Measurements from ENCODE around the gene SEZ6L.

Gene SEZ6L

GRCh38 chr22:26428515-26429457, 259.5 kb downstream of the SEZ6L start, which contains the start of gene ASPHD2:
Gene ASPHD2 (plus strand): TSS chr22:26429260. CDS start chr22:26433616, 4,356 bp downstream.
- H3K27ac ChIP-seq: peak within 1 kb of the TSS; percentile 86

GRCh38 chr22:26429458-26430286, 260.4 kb downstream of the SEZ6L start:
- peaks cover 23% of the 10 kb centered on the region for H4K20me1 ChIP-seq
- H3K4me1 ChIP-seq: peaks cover 42% of the 10 kb centered on the region
- H3K27ac ChIP-seq: peak overlapping the region; percentile 79
- H3K4me3 ChIP-seq: peak overlapping the region; percentile 88
- H3K9me3 ChIP-seq: no peaks in the 10 kb centered on the region
- H3K36me3 ChIP-seq: peaks cover 15% of the 10 kb centered on the region
- TF ChIP-seq Cebpa-rat (IDR thresholded peaks at IDR 0.05): no peak
- no peaks in the 10 kb centered on the region for H3K27me3 ChIP-seq
- H3K4me2 ChIP-seq: peak overlapping the region; percentile 96
- H3K9ac ChIP-seq: peak overlapping the region; percentile 84

More at GRCh38 chr22:26428515-26429457, 259.5 kb downstream of the SEZ6L start, which contains the start of gene ASPHD2:
- peaks cover 6% of the 10 kb centered on the region for H3K36me3 ChIP-seq
- H3K4me3 ChIP-seq: peak within 1 kb of the TSS; percentile 88
- H3K4me2 ChIP-seq: peak within 1 kb of the TSS; percentile 96
- H4K20me1 ChIP-seq: peaks cover 23% of the 10 kb centered on the region
- peaks cover 42% of the 10 kb centered on the region for H3K4me1 ChIP-seq
- TF ChIP-seq Cebpa-rat (IDR thresholded peaks at IDR 0.05): no peak
- H3K9me3 ChIP-seq: 0 out of 2 replicates have a peak, but pooled peaks cover under 1% of the 10 kb centered on the region
- H3K9ac ChIP-seq: peak within 1 kb of the TSS; percentile 87
- H3K27me3 ChIP-seq: no peaks in the 10 kb centered on the region

GRCh38 chr22:26430600-26430999, 261.3 kb downstream of the SEZ6L start:
- Histone ChIP-seq H3K9me3 (no peaks in the 10 kb centered on the region), H3K27me3 (no peaks in the 10 kb centered on the region), H3K27ac (no peak overlapping the region), H3K36me3 (peaks cover 24% of the 10 kb centered on the region), H3K9ac (peak overlapping the region; percentile 84), H4K20me1 (peaks cover 29% of the 10 kb centered on the region), H3K4me3 (no peak overlapping the region; the same call in 1 of the 2 replicates), H3K4me1 (peaks cover 42% of the 10 kb centered on the region), H3K4me2 (peak overlapping the region; percentile 96)
- TF ChIP-seq Cebpa-rat (IDR thresholded peaks at IDR 0.05): no peak

GRCh38 chr22:26431261-26431995, 262.2 kb downstream of the SEZ6L start:
- peak overlapping the region; percentile 84; the same call in 1 of the 2 replicates for H3K9ac ChIP-seq
- H3K27ac ChIP-seq: no peak overlapping the region
- peaks cover 37% of the 10 kb centered on the region for H4K20me1 ChIP-seq
- H3K4me1 ChIP-seq: peaks cover 46% of the 10 kb centered on the region
- H3K36me3 ChIP-seq: peaks cover 32% of the 10 kb centered on the region
- no peaks in the 10 kb centered on the region for H3K9me3 ChIP-seq
- peak overlapping the region; percentile 96 for H3K4me2 ChIP-seq
- no peak overlapping the region for H3K4me3 ChIP-seq
- no peaks in the 10 kb centered on the region for H3K27me3 ChIP-seq
- no peak for TF ChIP-seq Cebpa-rat (IDR thresholded peaks at IDR 0.05)

- H3K4me3 ChIP-seq: no peak overlapping the region
- H3K27ac ChIP-seq: no peak overlapping the region
- TF ChIP-seq Cebpa-rat (IDR thresholded peaks at IDR 0.05): no peak
- no peaks in the 10 kb centered on the region for H3K9me3 ChIP-seq
- no peaks in the 10 kb centered on the region for H3K27me3 ChIP-seq
- no peak overlapping the region for H3K4me2 ChIP-seq
- peaks cover 50% of the 10 kb centered on the region for H4K20me1 ChIP-seq
- no peak overlapping the region for H3K9ac ChIP-seq
- H3K4me1 ChIP-seq: peaks cover 47% of the 10 kb centered on the region
- peaks cover 44% of the 10 kb centered on the region for H3K36me3 ChIP-seq
These were observed 263.5 kb downstream of the SEZ6L start for GRCh38 chr22:26432619-26433311.

Data from BLaER1 (cell line).